Right ventricle myocardium superior (tissue), 1 donor: ENCODE data around the gene MKNK2. TPM values are rescaled to one million over a fixed set of nuclear protein-coding genes. Genes with fewer than 3 reads are reported as not detected.

Source experiments
- total RNA-seq: library from RNA; stranded (reverse); fragmentation: NEBNext Ultra II Directional; extraction: Animal tissue kit (Norgen Biotek cat#: 25700); gene quantifications from one replicate; pipeline ENCODE4 v1.2.1, GENCODE V29; 2021
- donor health status: DM: no; HTN: yes; CAD: no; lungs with severe emphysema.

Gene MKNK2
- total RNA-seq, 1 donor from 2014 or later: 238 TPM

Other genes starting within 250 kb of the MKNK2 start
- 0.46 TPM for gene ATP8B3, start 239.0 kb downstream of the MKNK2 start, total RNA-seq
- 13.6 TPM for gene REXO1, start 202.8 kb downstream of the MKNK2 start, total RNA-seq
- gene KLF16, start 187.7 kb downstream of the MKNK2 start, total RNA-seq: 6.2 TPM
- 55.7 TPM for gene ABHD17A, start 165.7 kb downstream of the MKNK2 start, total RNA-seq
- gene ADAT3, start 145.8 kb downstream of the MKNK2 start, total RNA-seq: 2.1 TPM
- gene SCAMP4, start 145.8 kb downstream of the MKNK2 start, total RNA-seq: 16.2 TPM
- 24.3 TPM for gene CSNK1G2, start 110.1 kb downstream of the MKNK2 start, total RNA-seq
- gene BTBD2, start 35.5 kb downstream of the MKNK2 start, total RNA-seq: 56.3 TPM
- gene MOB3A, start 45.1 kb upstream of the MKNK2 start, total RNA-seq: 15.6 TPM
- gene IZUMO4, start 45.7 kb upstream of the MKNK2 start, total RNA-seq: 1.7 TPM
- gene AP3D1, start 100.3 kb upstream of the MKNK2 start, total RNA-seq: 69.6 TPM
- gene DOT1L, start 112.7 kb upstream of the MKNK2 start, total RNA-seq: 9.6 TPM
- 59.6 TPM for gene PLEKHJ1, start 185.1 kb upstream of the MKNK2 start, total RNA-seq
- gene SF3A2, start 185.6 kb upstream of the MKNK2 start, total RNA-seq: 30.0 TPM
- gene AMH, start 198.1 kb upstream of the MKNK2 start, total RNA-seq: 0.24 TPM
- gene JSRP1, start 205.2 kb upstream of the MKNK2 start, total RNA-seq: 0.35 TPM
- gene PEAK3, start 230.9 kb upstream of the MKNK2 start, total RNA-seq: 0.70 TPM